HFFc6 (cell line): ENCODE results near the gene CHTF18. TPM values are rescaled to one million over a fixed set of nuclear protein-coding genes. Genes with fewer than 3 reads are reported as not detected.

ENCODE experiments used
- DNase-seq: peaks from one replicate; pipeline ENCODE4 v3.0.0-alpha.2; 2018
- H3K27ac Mint-ChIP-seq: 2 replicates; pipeline ENCODE4 v1.8.0; 2020; ENCODE audit warnings: mild to moderate bottlenecking, mixed read lengths
- H3K27me3 Mint-ChIP-seq: 2 replicates; pipeline ENCODE4 v1.8.0; 2021; ENCODE audit warnings: mild to moderate bottlenecking, moderate library complexity, mixed read lengths; ENCODE audit not compliant: insufficient read depth
- H3K36me3 Mint-ChIP-seq: 2 replicates; pipeline ENCODE4 v1.8.0; 2021; ENCODE audit warnings: low read depth, mixed read lengths
- H3K4me1 Mint-ChIP-seq: 2 replicates; pipeline ENCODE4 v1.8.0; 2020; ENCODE audit warnings: low read depth, mixed read lengths
- H3K4me3 Mint-ChIP-seq: 2 replicates; pipeline ENCODE4 v1.8.0; 2020; ENCODE audit warnings: mild to moderate bottlenecking, moderate library complexity, mixed read lengths
- H3K9me3 Mint-ChIP-seq: 2 replicates; pipeline ENCODE4 v1.8.0; 2020; ENCODE audit warnings: mild to moderate bottlenecking, mixed read lengths
- CTCF ChIP-seq: fragments of 200-600 bp; sonication (generic); IDR thresholded peaks from 2 replicates; pipeline ENCODE4 v1.5.0; 2021; ENCODE audit warnings: antibody characterized with exemption, mild to moderate bottlenecking
- microRNA-seq: library from miRNA; unstranded; fragments of <30 nt; microRNA quantifications from one replicate; pipeline ENCODE4, GENCODE V29; 2019
- total RNA-seq, 6 experiments: library from RNA; stranded (reverse); fragmentation: NEBNext Ultra II Directional; extraction: Animal tissue kit (Norgen Biotek cat#: 25700); gene quantifications; 2 replicates in 1 of 6; 3 replicates in 5 of 6; pipeline ENCODE4 v1.2.3, GENCODE V29; 2021

The CHTF18 gene
- total RNA-seq, 6 experiments from 2014 or later = 15.2 to 31.7 (median 26.0) TPM

GRCh38 chr16:842711-843560 lies 54.5 kb downstream of the CHTF18 start:
- no peaks in the 10 kb centered on the region for H3K4me1 Mint-ChIP-seq
- H3K4me3 Mint-ChIP-seq = no peak overlapping the region
- peaks cover 4% of the 10 kb centered on the region; the same call in 1 of the 2 replicates for H3K36me3 Mint-ChIP-seq
- no peak overlapping the region for H3K27ac Mint-ChIP-seq
- peaks cover 2% of the 10 kb centered on the region; the same call in 1 of the 2 replicates for H3K27me3 Mint-ChIP-seq
- peaks cover 46% of the 10 kb centered on the region for H3K9me3 Mint-ChIP-seq
- DNase-seq = no peak
- no peak for TF ChIP-seq CTCF

GRCh38 chr16:843771-844170 lies 55.4 kb downstream of the CHTF18 start:
- H3K4me3 Mint-ChIP-seq = no peak overlapping the region
- no peak for DNase-seq
- 0 out of 2 replicates have a peak, but pooled peaks cover 4% of the 10 kb centered on the region for H3K36me3 Mint-ChIP-seq
- peaks cover 2% of the 10 kb centered on the region; the same call in 1 of the 2 replicates for H3K27me3 Mint-ChIP-seq
- no peak overlapping the region for H3K27ac Mint-ChIP-seq
- peaks cover 47% of the 10 kb centered on the region for H3K9me3 Mint-ChIP-seq
- TF ChIP-seq CTCF = no peak
- no peaks in the 10 kb centered on the region for H3K4me1 Mint-ChIP-seq

GRCh38 chr16:844638-845350 lies 56.4 kb downstream of the CHTF18 start:
- no peak overlapping the region for H3K4me3 Mint-ChIP-seq
- no peak for DNase-seq
- H3K4me1 Mint-ChIP-seq = no peaks in the 10 kb centered on the region
- peaks cover 52% of the 10 kb centered on the region for H3K9me3 Mint-ChIP-seq
- H3K27me3 Mint-ChIP-seq = peaks cover 3% of the 10 kb centered on the region; the same call in 1 of the 2 replicates
- no peak for TF ChIP-seq CTCF
- H3K36me3 Mint-ChIP-seq = peaks cover 6% of the 10 kb centered on the region
- H3K27ac Mint-ChIP-seq = no peak overlapping the region

GRCh38 chr16:845351-845745 lies 56.9 kb downstream of the CHTF18 start:
- H3K9me3 Mint-ChIP-seq = peaks cover 58% of the 10 kb centered on the region
- no peak overlapping the region for H3K4me3 Mint-ChIP-seq
- H3K36me3 Mint-ChIP-seq = peaks cover 11% of the 10 kb centered on the region
- H3K27me3 Mint-ChIP-seq = peaks cover 3% of the 10 kb centered on the region; the same call in 1 of the 2 replicates
- no peak for TF ChIP-seq CTCF
- DNase-seq = no peak
- H3K4me1 Mint-ChIP-seq = no peaks in the 10 kb centered on the region
- no peak overlapping the region for H3K27ac Mint-ChIP-seq

GRCh38 chr16:847151-847550 lies 58.7 kb downstream of the CHTF18 start:
- Mint-ChIP-seq H3K27me3 (peaks cover 3% of the 10 kb centered on the region; the same call in 1 of the 2 replicates), H3K4me1 (no peaks in the 10 kb centered on the region), H3K27ac (no peak overlapping the region), H3K36me3 (peaks cover 19% of the 10 kb centered on the region), H3K4me3 (no peak overlapping the region), H3K9me3 (peaks cover 70% of the 10 kb centered on the region)
- no peak for TF ChIP-seq CTCF
- DNase-seq = no peak

Small RNA genes within 50 kb of the gene (microRNA-seq; reads per million reads assigned to microRNA genes)
- gene MIR662 = not detected

Other genes with a start within 250 kb of the CHTF18 start
- gene PRR35, start 228.2 kb upstream of the CHTF18 start, total RNA-seq = not detected
- gene NHLRC4, start 221.6 kb upstream of the CHTF18 start, total RNA-seq = under 1 TPM in 5 of 6 experiments, not detected in 1; 0.24 to 0.58 (median 0.28) TPM
- gene PIGQ, start 218.7 kb upstream of the CHTF18 start, total RNA-seq = 10 to 100 TPM; 30.4 to 39.5 (median 35.4) TPM
- 10 to 100 TPM; 11.3 to 14.8 (median 12.2) TPM for gene RAB40C, start 198.6 kb upstream of the CHTF18 start, total RNA-seq
- under 1 TPM in 2 of 6 experiments, not detected in 4; 0.02 to 0.14 TPM for gene WFIKKN1, start 157.6 kb upstream of the CHTF18 start, total RNA-seq
- gene METTL26, start 152.3 kb upstream of the CHTF18 start, total RNA-seq = 100 to 1,000 TPM in 5 of 6 experiments, 10 to 100 TPM in 1; 91.6 to 115 (median 105) TPM
- 10 to 100 TPM; 18.8 to 30.8 (median 24.2) TPM for gene MCRIP2, start 146.8 kb upstream of the CHTF18 start, total RNA-seq
- gene WDR90, start 139.3 kb upstream of the CHTF18 start, total RNA-seq = 10 to 100 TPM; 11.6 to 19.0 (median 17.7) TPM
- gene RHOT2, start 120.5 kb upstream of the CHTF18 start, total RNA-seq = 10 to 100 TPM; 73.9 to 93.4 (median 84.8) TPM
- gene RHBDL1, start 112.9 kb upstream of the CHTF18 start, total RNA-seq = 1 to 10 TPM; 1.4 to 2.3 (median 1.7) TPM
- gene STUB1, start 108.2 kb upstream of the CHTF18 start, total RNA-seq = 100 to 1,000 TPM; 128 to 161 (median 141) TPM
- 10 to 100 TPM in 2 of 6 experiments, 1 to 10 TPM in 4; 7.6 to 10.6 (median 9.3) TPM for gene JMJD8, start 104.3 kb upstream of the CHTF18 start, total RNA-seq
- 1 to 10 TPM; 8.1 to 9.9 (median 8.7) TPM for gene WDR24, start 98.2 kb upstream of the CHTF18 start, total RNA-seq
- gene FBXL16, start 82.8 kb upstream of the CHTF18 start, total RNA-seq = under 1 TPM in 1 of 6 experiments, not detected in 5; 0.05 TPM
- gene METRN, start 73.5 kb upstream of the CHTF18 start, total RNA-seq = 100 to 1,000 TPM in 1 of 6 experiments, 10 to 100 TPM in 5; 61.5 to 103 (median 70.4) TPM
- gene ANTKMT, start 67.5 kb upstream of the CHTF18 start, total RNA-seq = 10 to 100 TPM; 50.1 to 57.7 (median 54.7) TPM
- 1 to 10 TPM; 2.2 to 4.1 (median 3.4) TPM for gene CCDC78, start 62.2 kb upstream of the CHTF18 start, total RNA-seq
- gene HAGHL, start 61.5 kb upstream of the CHTF18 start, total RNA-seq = 10 to 100 TPM; 11.4 to 16.6 (median 14.1) TPM
- 10 to 100 TPM; 16.9 to 20.5 (median 18.0) TPM for gene CIAO3, start 47.6 kb upstream of the CHTF18 start, total RNA-seq
- gene MSLN, start 27.9 kb upstream of the CHTF18 start, total RNA-seq = under 1 TPM; 0.17 to 0.61 (median 0.36) TPM
- 10 to 100 TPM; 23.8 to 32.8 (median 25.8) TPM for gene RPUSD1, start 239 bp upstream of the CHTF18 start, total RNA-seq
- not detected for gene GNG13, start 12.1 kb downstream of the CHTF18 start, total RNA-seq
- 10 to 100 TPM; 10.9 to 19.3 (median 14.2) TPM for gene LMF1, start 182.4 kb downstream of the CHTF18 start, total RNA-seq
- gene SOX8, start 193.2 kb downstream of the CHTF18 start, total RNA-seq = under 1 TPM in 2 of 6 experiments, not detected in 4; 0.05 to 0.07 TPM